SU-DHL-6 (cell line): ENCODE data around the gene TP53BP2.

ENCODE experiments used
- H2AFZ ChIP-seq: fragments of 200-600 bp; sonication (generic); 2 replicates; pipeline ENCODE4 v1.6.1; 2014; ENCODE audit warnings: low read depth, mild to moderate bottlenecking, moderate library complexity, mixed read lengths, antibody characterized with exemption, low read length; ENCODE audit not compliant: severe bottlenecking
- H3F3A ChIP-seq: fragments of 200-600 bp; shearing (Covaris generic); 2 replicates; pipeline ENCODE4 v1.6.0; 2016; ENCODE audit warnings: antibody characterized with exemption, mild to moderate bottlenecking; ENCODE audit not compliant: insufficient read depth
- H3K27ac ChIP-seq: fragments of 200-600 bp; sonication (generic); 2 replicates; pipeline ENCODE4 v1.5.1; 2016; ENCODE audit warnings: low read depth, mild to moderate bottlenecking, low read length, moderate library complexity, mixed read lengths
- H3K27me3 ChIP-seq: fragments of 200-600 bp; sonication (generic), shearing (Covaris generic); 2 replicates; pipeline ENCODE4 v1.6.0; 2014; ENCODE audit warnings: mild to moderate bottlenecking, low read length
- H3K36me3 ChIP-seq: fragments of 200-600 bp; sonication (generic); 2 replicates; pipeline ENCODE4 v1.6.1; 2014; ENCODE audit warnings: mild to moderate bottlenecking, low read length, mixed read lengths
- H3K4me2 ChIP-seq: fragments of 300-600, 200-600 bp; shearing (Covaris generic), sonication (generic); 2 replicates; pipeline ENCODE4 v1.6.0; 2014; ENCODE audit warnings: low read length, low read depth, mild to moderate bottlenecking; ENCODE audit not compliant: poor library complexity, severe bottlenecking
- H3K4me3 ChIP-seq: fragments of 200-600 bp; sonication (generic); 2 replicates; pipeline ENCODE4 v1.5.1; 2014; ENCODE audit warnings: antibody characterized with exemption, low read length, mild to moderate bottlenecking, mixed read lengths; ENCODE audit not compliant: insufficient read depth, poor library complexity, severe bottlenecking
- H3K79me2 ChIP-seq: fragments of 200-600 bp; sonication (generic); 2 replicates; pipeline ENCODE4 v1.6.1; 2014; ENCODE audit warnings: mild to moderate bottlenecking, low read length, moderate library complexity; ENCODE audit not compliant: insufficient read depth
- H3K9ac ChIP-seq: fragments of 200-600 bp; sonication (generic); 2 replicates; pipeline ENCODE4 v1.7.0; 2014; ENCODE audit warnings: mild to moderate bottlenecking, low read length
- H3K9me2 ChIP-seq: fragments of 200-600 bp; sonication (generic); replicated peaks from 2 replicates; pipeline ENCODE4 v1.6.1; 2014; ENCODE audit warnings: low read length; ENCODE audit not compliant: insufficient read depth
- H3K9me3 ChIP-seq: fragments of 200-600 bp; sonication (generic); 2 replicates; pipeline ENCODE4 v1.6.1; 2014; ENCODE audit warnings: low read length, mixed read lengths; ENCODE audit not compliant: insufficient read depth
- H4K20me1 ChIP-seq: fragments of 200-600 bp; sonication (generic); 2 replicates; pipeline ENCODE4 v1.6.1; 2014; ENCODE audit warnings: low read depth, mild to moderate bottlenecking, antibody characterized with exemption, low read length, moderate library complexity, mixed read lengths
- EZH2phosphoT487 ChIP-seq: fragments of 200-600 bp; sonication (generic), shearing (Covaris generic); conservative IDR thresholded peaks from 2 replicates; pipeline ENCODE4 v1.6.1; 2018; ENCODE audit warnings: mild to moderate bottlenecking, antibody characterized with exemption, low read length, moderate library complexity, mixed read lengths
- TF ChIP-seq, protein P1 (sequence below): fragments of 200-600 bp; sonication (generic); IDR thresholded peaks from one replicate; pipeline ENCODE4 v1.5.1; 2017; ENCODE audit warnings: antibody characterized with exemption, mild to moderate bottlenecking, low read length, moderate library complexity; ENCODE audit not compliant: insufficient read depth, poor library complexity, severe bottlenecking

TP53BP2 gene

DNA sequence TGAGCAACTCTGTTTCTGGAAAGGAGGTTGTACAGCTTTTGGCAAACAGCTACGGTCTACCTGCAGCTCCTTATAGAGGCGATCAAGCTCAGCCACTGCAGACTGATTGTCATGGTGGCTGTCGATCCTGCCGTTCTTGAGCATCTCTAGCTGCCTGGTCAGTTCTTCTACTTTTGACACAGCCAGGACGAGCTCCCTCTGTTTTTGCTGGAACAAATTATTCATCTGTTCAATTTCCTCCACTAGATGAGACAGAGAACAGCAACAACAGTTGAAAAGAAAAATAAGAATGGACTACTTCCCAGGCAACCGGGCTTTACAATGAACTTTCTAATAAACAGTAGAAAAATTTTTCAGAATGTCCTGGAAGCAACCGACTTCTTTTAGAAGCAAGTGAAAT, 42.5 kb downstream of the TP53BP2 start:
- no peaks in the 10 kb centered on the region for H3K27me3 ChIP-seq
- H2AFZ ChIP-seq = no peak overlapping the region
- H3K4me2 ChIP-seq = no peak overlapping the region
- no peaks in the 10 kb centered on the region for H3K36me3 ChIP-seq
- no peak overlapping the region for H3K27ac ChIP-seq
- H3F3A ChIP-seq = no peaks in the 10 kb centered on the region
- no peak overlapping the region for H3K9ac ChIP-seq
- H3K4me3 ChIP-seq = no peak overlapping the region
- H3K9me2 ChIP-seq = no peaks in the 10 kb centered on the region
- H3K79me2 ChIP-seq = no peaks in the 10 kb centered on the region
- TF ChIP-seq, protein P1, sequence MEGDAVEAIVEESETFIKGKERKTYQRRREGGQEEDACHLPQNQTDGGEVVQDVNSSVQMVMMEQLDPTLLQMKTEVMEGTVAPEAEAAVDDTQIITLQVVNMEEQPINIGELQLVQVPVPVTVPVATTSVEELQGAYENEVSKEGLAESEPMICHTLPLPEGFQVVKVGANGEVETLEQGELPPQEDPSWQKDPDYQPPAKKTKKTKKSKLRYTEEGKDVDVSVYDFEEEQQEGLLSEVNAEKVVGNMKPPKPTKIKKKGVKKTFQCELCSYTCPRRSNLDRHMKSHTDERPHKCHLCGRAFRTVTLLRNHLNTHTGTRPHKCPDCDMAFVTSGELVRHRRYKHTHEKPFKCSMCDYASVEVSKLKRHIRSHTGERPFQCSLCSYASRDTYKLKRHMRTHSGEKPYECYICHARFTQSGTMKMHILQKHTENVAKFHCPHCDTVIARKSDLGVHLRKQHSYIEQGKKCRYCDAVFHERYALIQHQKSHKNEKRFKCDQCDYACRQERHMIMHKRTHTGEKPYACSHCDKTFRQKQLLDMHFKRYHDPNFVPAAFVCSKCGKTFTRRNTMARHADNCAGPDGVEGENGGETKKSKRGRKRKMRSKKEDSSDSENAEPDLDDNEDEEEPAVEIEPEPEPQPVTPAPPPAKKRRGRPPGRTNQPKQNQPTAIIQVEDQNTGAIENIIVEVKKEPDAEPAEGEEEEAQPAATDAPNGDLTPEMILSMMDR = no peak
- TF ChIP-seq EZH2phosphoT487 = no peak
- H4K20me1 ChIP-seq = no peaks in the 10 kb centered on the region
- H3K9me3 ChIP-seq = no peaks in the 10 kb centered on the region

DNA sequence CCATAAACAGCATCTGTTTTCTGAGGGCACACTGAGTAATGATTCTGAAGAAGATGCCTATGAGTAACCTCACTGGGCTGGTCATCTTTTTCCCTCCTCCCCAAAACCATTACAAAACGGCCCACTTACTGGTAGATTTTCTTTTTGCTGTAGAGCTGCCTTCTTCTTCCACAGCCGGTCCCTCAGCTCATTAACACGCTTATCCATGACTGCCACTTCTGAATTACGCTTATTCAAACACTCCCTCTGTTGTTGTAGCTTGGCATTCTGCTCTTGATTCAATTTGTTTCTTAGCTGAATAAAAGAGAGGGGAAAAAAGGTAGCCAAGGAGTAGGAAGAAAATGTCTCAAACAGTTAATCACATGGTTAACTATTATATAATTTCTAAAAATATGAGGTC, 43.1 kb downstream of the TP53BP2 start:
- H3K27ac ChIP-seq = no peak overlapping the region
- TF ChIP-seq EZH2phosphoT487 = no peak
- TF ChIP-seq, protein P1 = no peak
- no peaks in the 10 kb centered on the region for H3F3A ChIP-seq
- H3K27me3 ChIP-seq = no peaks in the 10 kb centered on the region
- no peaks in the 10 kb centered on the region for H3K79me2 ChIP-seq
- H3K9me2 ChIP-seq = no peaks in the 10 kb centered on the region
- no peaks in the 10 kb centered on the region for H4K20me1 ChIP-seq
- no peak overlapping the region for H3K4me3 ChIP-seq
- no peak overlapping the region for H3K4me2 ChIP-seq
- no peak overlapping the region for H2AFZ ChIP-seq
- H3K9ac ChIP-seq = no peak overlapping the region
- H3K36me3 ChIP-seq = no peaks in the 10 kb centered on the region
- no peaks in the 10 kb centered on the region for H3K9me3 ChIP-seq

DNA sequence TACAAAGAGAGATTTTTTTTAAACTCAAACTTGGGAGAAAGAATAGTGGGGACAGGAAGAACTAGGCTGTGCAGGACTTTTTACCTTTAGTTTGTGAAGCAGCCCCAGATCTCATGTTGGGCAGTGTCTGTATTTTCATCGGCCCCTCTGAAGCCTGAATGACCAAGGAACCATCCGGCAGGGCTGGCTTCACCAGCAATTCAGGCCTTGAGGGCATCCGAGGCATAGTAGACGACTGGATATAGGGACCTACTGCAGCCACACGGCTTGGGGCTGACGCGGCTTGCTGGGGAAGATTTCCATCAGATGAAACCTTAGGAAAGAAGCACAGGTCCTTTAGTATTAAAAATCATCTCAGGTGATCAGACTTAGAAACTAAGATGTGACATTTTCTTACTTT, 43.7 kb downstream of the TP53BP2 start:
- no peaks in the 10 kb centered on the region for H3K27me3 ChIP-seq
- H3K4me3 ChIP-seq = no peak overlapping the region
- H3F3A ChIP-seq = no peaks in the 10 kb centered on the region
- H3K79me2 ChIP-seq = no peaks in the 10 kb centered on the region
- TF ChIP-seq, protein P1 = no peak
- TF ChIP-seq EZH2phosphoT487 = no peak
- 0 out of 2 replicates have a peak, but pooled peaks cover under 1% of the 10 kb centered on the region for H3K36me3 ChIP-seq
- no peak overlapping the region for H3K27ac ChIP-seq
- no peaks in the 10 kb centered on the region for H3K9me3 ChIP-seq
- no peak overlapping the region for H2AFZ ChIP-seq
- H4K20me1 ChIP-seq = no peaks in the 10 kb centered on the region
- no peaks in the 10 kb centered on the region for H3K9me2 ChIP-seq
- H3K4me2 ChIP-seq = no peak overlapping the region
- H3K9ac ChIP-seq = no peak overlapping the region
